NCI-H748 (cell line): ENCODE results near the gene MNAT1.

Experiments used
- DNase-seq: peaks from one replicate; lab custom pipeline; 2025; ENCODE audit not compliant: unreplicated experiment; lab: John Stamatoyannopoulos, UW

Gene MNAT1

DNA sequence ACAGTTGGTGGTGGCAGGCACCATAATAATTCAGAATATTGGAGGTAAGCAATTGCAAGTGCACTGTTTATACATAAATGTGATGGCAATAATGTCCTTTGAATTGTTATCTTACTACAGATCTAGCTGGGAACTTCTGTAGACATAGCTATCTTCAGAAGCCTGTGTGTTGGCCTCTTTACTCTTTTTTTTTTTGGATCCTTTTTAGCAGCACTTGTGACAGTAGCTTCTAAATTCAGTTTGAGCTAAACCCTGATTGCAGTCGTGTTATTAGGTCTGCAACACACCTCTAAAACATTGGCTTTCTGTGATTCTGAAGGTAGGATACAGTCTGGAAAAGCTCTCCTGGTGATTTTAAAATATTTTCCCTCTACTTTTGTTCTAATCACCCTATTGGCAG is 285.0 kb downstream of the MNAT1 start:
- DNase-seq = no peak
